ENCODE results near the gene RTEL1.

DNA sequence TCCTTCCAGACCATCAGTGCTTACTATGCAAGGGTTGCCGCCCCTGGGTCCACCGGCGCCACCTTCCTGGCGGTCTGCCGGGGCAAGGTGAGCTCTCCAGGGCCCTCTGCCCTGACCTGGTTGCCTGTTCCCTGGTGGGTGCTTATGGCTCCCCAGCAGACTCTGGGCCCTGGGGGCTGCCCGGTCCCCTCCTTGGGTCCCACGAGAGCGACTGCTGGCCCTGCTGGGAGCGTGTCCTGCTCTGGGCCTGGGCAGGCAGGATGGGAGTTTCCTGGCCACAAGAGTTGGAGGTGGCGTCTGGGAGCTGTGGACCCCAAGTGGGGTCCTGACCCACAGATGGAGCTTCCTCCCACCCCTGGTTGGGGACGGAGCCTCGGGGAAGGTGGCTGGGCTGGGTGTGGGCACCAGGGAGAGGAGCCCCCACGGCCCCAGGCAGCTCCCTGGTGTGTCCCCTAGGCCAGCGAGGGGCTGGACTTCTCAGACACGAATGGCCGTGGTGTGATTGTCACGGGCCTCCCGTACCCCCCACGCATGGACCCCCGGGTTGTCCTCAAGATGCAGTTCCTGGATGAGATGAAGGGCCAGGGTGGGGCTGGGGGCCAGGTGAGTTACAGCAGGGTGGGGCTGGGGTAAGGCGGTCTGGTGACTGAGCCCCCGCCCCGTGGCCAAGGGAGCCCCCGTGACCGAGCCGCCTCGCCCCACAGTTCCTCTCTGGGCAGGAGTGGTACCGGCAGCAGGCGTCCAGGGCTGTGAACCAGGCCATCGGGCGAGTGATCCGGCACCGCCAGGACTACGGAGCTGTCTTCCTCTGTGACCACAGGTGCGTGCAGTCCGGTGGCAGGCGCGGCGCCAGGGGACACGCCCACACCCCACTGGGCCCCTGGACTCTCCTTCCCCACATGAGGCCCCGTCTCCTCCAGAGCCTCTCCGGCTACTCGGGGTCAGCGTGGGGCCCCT lies 31.2 kb downstream of the RTEL1 start:
- TF ChIP-seq POLR2A (conservative IDR thresholded peaks at IDR 0.05) (peak; percentile 29; the same call in 1 of the 2 replicates), HMG20A (CRISPR knock-in tag; conservative IDR thresholded peaks at IDR 0.05) (no peak), CEBPB (tag; IDR thresholded peaks at IDR 0.05) (no peak), ATF7 (IDR thresholded peaks at IDR 0.05) (no peak), HMGN3 (IDR thresholded peaks at IDR 0.05; ENCODE audit: borderline replicate concordance, extremely low read depth, insufficient read length, low read depth, low read length) (no peak), NFATC3 (IDR thresholded peaks at IDR 0.05) (no peak), ZFP30 (CRISPR knock-in tag; IDR thresholded peaks at IDR 0.05; ENCODE audit: borderline replicate concordance) (no peak), GABPB1 (CRISPR knock-in tag; IDR thresholded peaks at IDR 0.05) (no peak)
- TF ChIP-seq, protein P1, sequence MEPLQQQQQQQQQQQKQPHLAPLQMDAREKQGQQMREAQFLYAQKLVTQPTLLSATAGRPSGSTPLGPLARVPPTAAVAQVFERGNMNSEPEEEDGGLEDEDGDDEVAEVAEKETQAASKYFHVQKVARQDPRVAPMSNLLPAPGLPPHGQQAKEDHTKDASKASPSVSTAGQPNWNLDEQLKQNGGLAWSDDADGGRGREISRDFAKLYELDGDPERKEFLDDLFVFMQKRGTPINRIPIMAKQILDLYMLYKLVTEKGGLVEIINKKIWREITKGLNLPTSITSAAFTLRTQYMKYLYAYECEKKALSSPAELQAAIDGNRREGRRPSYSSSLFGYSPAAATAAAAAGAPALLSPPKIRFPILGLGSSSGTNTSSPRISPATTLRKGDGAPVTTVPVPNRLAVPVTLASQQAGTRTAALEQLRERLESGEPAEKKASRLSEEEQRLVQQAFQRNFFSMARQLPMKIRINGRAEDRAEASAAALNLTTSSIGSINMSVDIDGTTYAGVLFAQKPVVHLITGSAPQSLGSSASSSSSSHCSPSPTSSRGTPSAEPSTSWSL (CRISPR knock-in tag; IDR thresholded peaks at IDR 0.05; ENCODE audit: borderline replicate concordance) = no peak
- TF ChIP-seq, protein P2, sequence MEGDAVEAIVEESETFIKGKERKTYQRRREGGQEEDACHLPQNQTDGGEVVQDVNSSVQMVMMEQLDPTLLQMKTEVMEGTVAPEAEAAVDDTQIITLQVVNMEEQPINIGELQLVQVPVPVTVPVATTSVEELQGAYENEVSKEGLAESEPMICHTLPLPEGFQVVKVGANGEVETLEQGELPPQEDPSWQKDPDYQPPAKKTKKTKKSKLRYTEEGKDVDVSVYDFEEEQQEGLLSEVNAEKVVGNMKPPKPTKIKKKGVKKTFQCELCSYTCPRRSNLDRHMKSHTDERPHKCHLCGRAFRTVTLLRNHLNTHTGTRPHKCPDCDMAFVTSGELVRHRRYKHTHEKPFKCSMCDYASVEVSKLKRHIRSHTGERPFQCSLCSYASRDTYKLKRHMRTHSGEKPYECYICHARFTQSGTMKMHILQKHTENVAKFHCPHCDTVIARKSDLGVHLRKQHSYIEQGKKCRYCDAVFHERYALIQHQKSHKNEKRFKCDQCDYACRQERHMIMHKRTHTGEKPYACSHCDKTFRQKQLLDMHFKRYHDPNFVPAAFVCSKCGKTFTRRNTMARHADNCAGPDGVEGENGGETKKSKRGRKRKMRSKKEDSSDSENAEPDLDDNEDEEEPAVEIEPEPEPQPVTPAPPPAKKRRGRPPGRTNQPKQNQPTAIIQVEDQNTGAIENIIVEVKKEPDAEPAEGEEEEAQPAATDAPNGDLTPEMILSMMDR (IDR thresholded peaks at IDR 0.05 in 2 of 3, conservative IDR thresholded peaks at IDR 0.05 in 1 of 3; ENCODE audit: insufficient read depth in 2 of 3, low read depth in 1 of 3, low read length in 3 of 3) = no peak
